ENCODE data around the gene PHYHIPL. TPM values are rescaled to one million over a fixed set of nuclear protein-coding genes. Genes with fewer than 3 reads are reported as not detected.

Gene PHYHIPL
- total and polyA plus RNA-seq, 2 of the 8 experiments (the other 6 are each of a cell fraction or from before 2014, with no cell fraction given): 0.23 to 0.48 TPM

DNA sequence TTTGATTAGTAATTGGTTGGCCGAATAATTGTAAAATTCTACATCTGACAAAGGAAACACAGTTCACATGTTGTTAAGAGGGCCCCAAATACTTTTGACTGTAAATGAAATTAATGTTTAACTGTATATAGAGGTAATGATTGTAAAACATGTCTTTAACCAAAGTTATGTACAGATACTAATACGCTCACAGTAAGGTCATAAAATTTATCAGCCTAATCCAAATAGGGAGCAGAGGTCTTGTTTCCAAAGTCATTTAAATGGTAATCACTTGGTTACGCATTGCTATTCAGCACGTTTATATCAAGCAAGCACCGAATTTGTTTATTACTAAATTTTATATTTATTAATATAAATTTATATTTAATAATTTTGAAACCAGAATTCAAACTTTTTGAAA lies 1.4 kb downstream of the PHYHIPL start (continued):
- TF ChIP-seq SIN3A (conservative IDR thresholded peaks at IDR 0.05 in 1 of 2, IDR thresholded peaks at IDR 0.05 in 1 of 2; ENCODE audit: low read depth in 1 of 2, low read length in 2 of 2): no peak
- no peak for TF ChIP-seq BCL11A (IDR thresholded peaks at IDR 0.05; ENCODE audit: low read depth in 2 of 2, low read length in 2 of 2)
- TF ChIP-seq, protein P1, sequence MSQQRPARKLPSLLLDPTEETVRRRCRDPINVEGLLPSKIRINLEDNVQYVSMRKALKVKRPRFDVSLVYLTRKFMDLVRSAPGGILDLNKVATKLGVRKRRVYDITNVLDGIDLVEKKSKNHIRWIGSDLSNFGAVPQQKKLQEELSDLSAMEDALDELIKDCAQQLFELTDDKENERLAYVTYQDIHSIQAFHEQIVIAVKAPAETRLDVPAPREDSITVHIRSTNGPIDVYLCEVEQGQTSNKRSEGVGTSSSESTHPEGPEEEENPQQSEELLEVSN (IDR thresholded peaks at IDR 0.05): no peak
- TF ChIP-seq GABPA (IDR thresholded peaks at IDR 0.05; ENCODE audit: borderline replicate concordance, insufficient read depth, low read length): no peak
- TF ChIP-seq SUZ12 (IDR thresholded peaks at IDR 0.05; ENCODE audit: low read length): no peak
- TF ChIP-seq, protein P2, sequence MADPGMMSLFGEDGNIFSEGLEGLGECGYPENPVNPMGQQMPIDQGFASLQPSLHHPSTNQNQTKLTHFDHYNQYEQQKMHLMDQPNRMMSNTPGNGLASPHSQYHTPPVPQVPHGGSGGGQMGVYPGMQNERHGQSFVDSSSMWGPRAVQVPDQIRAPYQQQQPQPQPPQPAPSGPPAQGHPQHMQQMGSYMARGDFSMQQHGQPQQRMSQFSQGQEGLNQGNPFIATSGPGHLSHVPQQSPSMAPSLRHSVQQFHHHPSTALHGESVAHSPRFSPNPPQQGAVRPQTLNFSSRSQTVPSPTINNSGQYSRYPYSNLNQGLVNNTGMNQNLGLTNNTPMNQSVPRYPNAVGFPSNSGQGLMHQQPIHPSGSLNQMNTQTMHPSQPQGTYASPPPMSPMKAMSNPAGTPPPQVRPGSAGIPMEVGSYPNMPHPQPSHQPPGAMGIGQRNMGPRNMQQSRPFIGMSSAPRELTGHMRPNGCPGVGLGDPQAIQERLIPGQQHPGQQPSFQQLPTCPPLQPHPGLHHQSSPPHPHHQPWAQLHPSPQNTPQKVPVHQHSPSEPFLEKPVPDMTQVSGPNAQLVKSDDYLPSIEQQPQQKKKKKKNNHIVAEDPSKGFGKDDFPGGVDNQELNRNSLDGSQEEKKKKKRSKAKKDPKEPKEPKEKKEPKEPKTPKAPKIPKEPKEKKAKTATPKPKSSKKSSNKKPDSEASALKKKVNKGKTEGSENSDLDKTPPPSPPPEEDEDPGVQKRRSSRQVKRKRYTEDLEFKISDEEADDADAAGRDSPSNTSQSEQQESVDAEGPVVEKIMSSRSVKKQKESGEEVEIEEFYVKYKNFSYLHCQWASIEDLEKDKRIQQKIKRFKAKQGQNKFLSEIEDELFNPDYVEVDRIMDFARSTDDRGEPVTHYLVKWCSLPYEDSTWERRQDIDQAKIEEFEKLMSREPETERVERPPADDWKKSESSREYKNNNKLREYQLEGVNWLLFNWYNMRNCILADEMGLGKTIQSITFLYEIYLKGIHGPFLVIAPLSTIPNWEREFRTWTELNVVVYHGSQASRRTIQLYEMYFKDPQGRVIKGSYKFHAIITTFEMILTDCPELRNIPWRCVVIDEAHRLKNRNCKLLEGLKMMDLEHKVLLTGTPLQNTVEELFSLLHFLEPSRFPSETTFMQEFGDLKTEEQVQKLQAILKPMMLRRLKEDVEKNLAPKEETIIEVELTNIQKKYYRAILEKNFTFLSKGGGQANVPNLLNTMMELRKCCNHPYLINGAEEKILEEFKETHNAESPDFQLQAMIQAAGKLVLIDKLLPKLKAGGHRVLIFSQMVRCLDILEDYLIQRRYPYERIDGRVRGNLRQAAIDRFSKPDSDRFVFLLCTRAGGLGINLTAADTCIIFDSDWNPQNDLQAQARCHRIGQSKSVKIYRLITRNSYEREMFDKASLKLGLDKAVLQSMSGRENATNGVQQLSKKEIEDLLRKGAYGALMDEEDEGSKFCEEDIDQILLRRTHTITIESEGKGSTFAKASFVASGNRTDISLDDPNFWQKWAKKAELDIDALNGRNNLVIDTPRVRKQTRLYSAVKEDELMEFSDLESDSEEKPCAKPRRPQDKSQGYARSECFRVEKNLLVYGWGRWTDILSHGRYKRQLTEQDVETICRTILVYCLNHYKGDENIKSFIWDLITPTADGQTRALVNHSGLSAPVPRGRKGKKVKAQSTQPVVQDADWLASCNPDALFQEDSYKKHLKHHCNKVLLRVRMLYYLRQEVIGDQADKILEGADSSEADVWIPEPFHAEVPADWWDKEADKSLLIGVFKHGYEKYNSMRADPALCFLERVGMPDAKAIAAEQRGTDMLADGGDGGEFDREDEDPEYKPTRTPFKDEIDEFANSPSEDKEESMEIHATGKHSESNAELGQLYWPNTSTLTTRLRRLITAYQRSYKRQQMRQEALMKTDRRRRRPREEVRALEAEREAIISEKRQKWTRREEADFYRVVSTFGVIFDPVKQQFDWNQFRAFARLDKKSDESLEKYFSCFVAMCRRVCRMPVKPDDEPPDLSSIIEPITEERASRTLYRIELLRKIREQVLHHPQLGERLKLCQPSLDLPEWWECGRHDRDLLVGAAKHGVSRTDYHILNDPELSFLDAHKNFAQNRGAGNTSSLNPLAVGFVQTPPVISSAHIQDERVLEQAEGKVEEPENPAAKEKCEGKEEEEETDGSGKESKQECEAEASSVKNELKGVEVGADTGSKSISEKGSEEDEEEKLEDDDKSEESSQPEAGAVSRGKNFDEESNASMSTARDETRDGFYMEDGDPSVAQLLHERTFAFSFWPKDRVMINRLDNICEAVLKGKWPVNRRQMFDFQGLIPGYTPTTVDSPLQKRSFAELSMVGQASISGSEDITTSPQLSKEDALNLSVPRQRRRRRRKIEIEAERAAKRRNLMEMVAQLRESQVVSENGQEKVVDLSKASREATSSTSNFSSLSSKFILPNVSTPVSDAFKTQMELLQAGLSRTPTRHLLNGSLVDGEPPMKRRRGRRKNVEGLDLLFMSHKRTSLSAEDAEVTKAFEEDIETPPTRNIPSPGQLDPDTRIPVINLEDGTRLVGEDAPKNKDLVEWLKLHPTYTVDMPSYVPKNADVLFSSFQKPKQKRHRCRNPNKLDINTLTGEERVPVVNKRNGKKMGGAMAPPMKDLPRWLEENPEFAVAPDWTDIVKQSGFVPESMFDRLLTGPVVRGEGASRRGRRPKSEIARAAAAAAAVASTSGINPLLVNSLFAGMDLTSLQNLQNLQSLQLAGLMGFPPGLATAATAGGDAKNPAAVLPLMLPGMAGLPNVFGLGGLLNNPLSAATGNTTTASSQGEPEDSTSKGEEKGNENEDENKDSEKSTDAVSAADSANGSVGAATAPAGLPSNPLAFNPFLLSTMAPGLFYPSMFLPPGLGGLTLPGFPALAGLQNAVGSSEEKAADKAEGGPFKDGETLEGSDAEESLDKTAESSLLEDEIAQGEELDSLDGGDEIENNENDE (IDR thresholded peaks at IDR 0.05; ENCODE audit: insufficient replicate concordance, low read length): no peak
